Type B pancreatic cell (in vitro differentiated cells): Measurements from ENCODE around the gene CDK5R1. TPM values are rescaled to one million over a fixed set of nuclear protein-coding genes. Genes with fewer than 3 reads are reported as not detected.
A peak's percentile ranks its signal among the peaks of the same experiment; 100 is the strongest.

Source experiments
- DNase-seq: peaks from one replicate; pipeline ENCODE4 v3.0.0; 2021; ENCODE audit warnings: mixed read lengths; ENCODE audit not compliant: unreplicated experiment; ENCODE audit errors: extremely low spot score
- H3K27ac Mint-ChIP-seq: 2 replicates; pipeline ENCODE4 v1.8.0; 2021; ENCODE audit warnings: mild to moderate bottlenecking, mixed read lengths
- H3K27me3 Mint-ChIP-seq: 2 replicates; pipeline ENCODE4 v1.8.0; 2021; ENCODE audit warnings: mixed read lengths
- H3K36me3 Mint-ChIP-seq: 2 replicates; pipeline ENCODE4 v1.8.0; 2021; ENCODE audit warnings: mixed read lengths
- H3K4me1 Mint-ChIP-seq: one replicate; pipeline ENCODE4 v1.8.0; 2021; ENCODE audit warnings: mixed read lengths; ENCODE audit not compliant: unreplicated experiment
- H3K4me3 Mint-ChIP-seq: 2 replicates; pipeline ENCODE4 v1.8.0; 2021; ENCODE audit warnings: mild to moderate bottlenecking, mixed read lengths
- H3K9me3 Mint-ChIP-seq: 2 replicates; pipeline ENCODE4 v1.8.0; 2021; ENCODE audit warnings: mixed read lengths
- CTCF ChIP-seq: fragments of 200-600 bp; sonication (generic); conservative IDR thresholded peaks from 2 replicates; pipeline ENCODE4 v1.5.0; 2021; ENCODE audit warnings: antibody characterized with exemption, mild to moderate bottlenecking
- long read RNA-seq: library from polyadenylated mRNA; unstranded; transcript quantifications from one replicate; pipeline ENCODE4 v2.0.0, GENCODE V29; 2020
- total RNA-seq: library from RNA; stranded (reverse); gene quantifications from 2 replicates; pipeline ENCODE4 v1.2.1, GENCODE V29; 2021; ENCODE audit warnings: low replicate concordance

The CDK5R1 gene
- 6.9 and 9.7 TPM in 2 replicates for total RNA-seq
- long read RNA-seq, partial matches to known transcripts: 0 of 2 reads
- long read RNA-seq, other reads (novel, unspliced or antisense): 2 of 2 reads

GRCh38 chr17:32486701-32487472, at the start of gene CDK5R1:
Gene CDK5R1 (plus strand): TSS chr17:32486993. CDS start chr17:32487621, 628 bp downstream.
- H3K27me3 Mint-ChIP-seq: peaks cover 3% of the 10 kb centered on the region
- TF ChIP-seq CTCF: no peak
- DNase-seq: no peak
- peak within 1 kb of the TSS; percentile 94 for H3K4me3 Mint-ChIP-seq
- H3K4me1 Mint-ChIP-seq: peaks cover 20% of the 10 kb centered on the region
- peak within 1 kb of the TSS; percentile 67 for H3K27ac Mint-ChIP-seq
- no peaks in the 10 kb centered on the region for H3K9me3 Mint-ChIP-seq
- peaks cover 7% of the 10 kb centered on the region for H3K36me3 Mint-ChIP-seq

- Mint-ChIP-seq H3K27ac (no peak overlapping the region), H3K4me3 (no peak overlapping the region), H3K27me3 (peaks cover 23% of the 10 kb centered on the region), H3K9me3 (no peaks in the 10 kb centered on the region), H3K4me1 (peaks cover 6% of the 10 kb centered on the region), H3K36me3 (no peaks in the 10 kb centered on the region)
- no peak for TF ChIP-seq CTCF
- DNase-seq: no peak
These were observed 46.1 kb upstream of the CDK5R1 start for GRCh38 chr17:32440722-32441121.

GRCh38 chr17:32441886-32442285, 44.9 kb upstream of the CDK5R1 start:
- Mint-ChIP-seq H3K27me3 (peaks cover 23% of the 10 kb centered on the region), H3K4me1 (peaks cover 15% of the 10 kb centered on the region), H3K27ac (no peak overlapping the region), H3K9me3 (no peaks in the 10 kb centered on the region), H3K4me3 (no peak overlapping the region), H3K36me3 (peaks cover 2% of the 10 kb centered on the region)
- no peak for DNase-seq
- TF ChIP-seq CTCF: no peak

- Mint-ChIP-seq H3K4me3 (peak overlapping the region; percentile 92), H3K9me3 (no peaks in the 10 kb centered on the region)
These were observed 42.9 kb upstream of the CDK5R1 start for GRCh38 chr17:32443827-32444300.

GRCh38 chr17:32444301-32445073, 42.3 kb upstream of the CDK5R1 start, which contains the start of gene PSMD11:
Gene PSMD11 (plus strand): TSS chr17:32444510. CDS start chr17:32444524, 14 bp downstream.
- TF ChIP-seq CTCF: peak; percentile 99
- H3K36me3 Mint-ChIP-seq: peaks cover 11% of the 10 kb centered on the region

More at GRCh38 chr17:32443827-32444300, 42.9 kb upstream of the CDK5R1 start:
- no peak for TF ChIP-seq CTCF
- Mint-ChIP-seq H3K4me1 (peaks cover 18% of the 10 kb centered on the region), H3K36me3 (peaks cover 8% of the 10 kb centered on the region), H3K27ac (peak overlapping the region; percentile 79), H3K27me3 (peaks cover 23% of the 10 kb centered on the region)
- DNase-seq: no peak

More at GRCh38 chr17:32444301-32445073, 42.3 kb upstream of the CDK5R1 start, which contains the start of gene PSMD11:
- H3K4me3 Mint-ChIP-seq: peak within 1 kb of the TSS; percentile 92
- H3K27ac Mint-ChIP-seq: peak within 1 kb of the TSS; percentile 85
- peaks cover 18% of the 10 kb centered on the region for H3K4me1 Mint-ChIP-seq
- no peaks in the 10 kb centered on the region for H3K9me3 Mint-ChIP-seq
- peak; percentile 99 for DNase-seq
- peaks cover 23% of the 10 kb centered on the region for H3K27me3 Mint-ChIP-seq
